Stimulated activated effector memory CD8-positive, alpha-beta T cell treated with anti-CD3 and anti-CD28 coated beads, Interleukin-12 subunit alpha, Interleukin-12 subunit beta, amount 100 ng/mL, for 72 hours (primary cell): ENCODE data around the gene REEP1.
"Not testable (repeated sequence)": the region's sequence is repeated elsewhere in the genome, so short reads cannot be mapped to it uniquely, and the experiment has no call there.

Source experiments
- ATAC-seq: fragments of 150-1000 bp; cut with Tn5 transposase; 2 replicates; pipeline ENCODE4 v1.10.0; 2021
- DNase-seq, 2 donors: peaks; one replicate each; pipeline ENCODE4 v3.0.0; 2021 to 2022; ENCODE audit warnings: low spot score in 2 of 2
- H3K27ac Mint-ChIP-seq: one replicate; pipeline ENCODE4 v1.8.0; 2022; ENCODE audit warnings: mild to moderate bottlenecking, mixed read lengths
- H3K36me3 Mint-ChIP-seq: one replicate; pipeline ENCODE4 v1.8.0; 2022; ENCODE audit warnings: mild to moderate bottlenecking, mixed read lengths
- H3K4me1 Mint-ChIP-seq: one replicate; pipeline ENCODE4 v1.8.0; 2022; ENCODE audit warnings: mixed read lengths
- H3K4me3 Mint-ChIP-seq: one replicate; pipeline ENCODE4 v1.8.0; 2022; ENCODE audit warnings: mild to moderate bottlenecking, mixed read lengths
- H3K9me3 Mint-ChIP-seq: one replicate; pipeline ENCODE4 v1.8.0; 2022; ENCODE audit warnings: mixed read lengths

Gene REEP1

GRCh38 chr2:86256300-86256699 is 81.1 kb downstream of the REEP1 start:
- Mint-ChIP-seq H3K4me1 (no peaks in the 10 kb centered on the region), H3K36me3 (no peaks in the 10 kb centered on the region), H3K9me3 (no peaks in the 10 kb centered on the region), H3K4me3 (no peak overlapping the region), H3K27ac (no peak overlapping the region)
- ATAC-seq (no peak), DNase-seq (no peak)

GRCh38 chr2:86254576-86255538 is 82.6 kb downstream of the REEP1 start:
- H3K9me3 Mint-ChIP-seq = no peaks in the 10 kb centered on the region
- no peak overlapping the region for H3K27ac Mint-ChIP-seq
- DNase-seq (no peak), ATAC-seq (no peak)
- H3K4me1 Mint-ChIP-seq = no peaks in the 10 kb centered on the region
- H3K36me3 Mint-ChIP-seq = no peaks in the 10 kb centered on the region
- H3K4me3 Mint-ChIP-seq = no peak overlapping the region

- Mint-ChIP-seq H3K27ac (no peak overlapping the region), H3K9me3 (no peaks in the 10 kb centered on the region), H3K4me1 (no peaks in the 10 kb centered on the region), H3K36me3 (no peaks in the 10 kb centered on the region), H3K4me3 (no peak overlapping the region)
- ATAC-seq (no peak), DNase-seq (no peak)
These were observed 84.0 kb downstream of the REEP1 start for GRCh38 chr2:86253424-86253823.

GRCh38 chr2:86251840-86252266 is 85.6 kb downstream of the REEP1 start:
- Mint-ChIP-seq H3K27ac (no peak overlapping the region), H3K36me3 (no peaks in the 10 kb centered on the region), H3K9me3 (no peaks in the 10 kb centered on the region), H3K4me3 (no peak overlapping the region), H3K4me1 (no peaks in the 10 kb centered on the region)
- ATAC-seq (no peak), DNase-seq (no peak)

- no peak overlapping the region for H3K27ac Mint-ChIP-seq
- H3K9me3 Mint-ChIP-seq = no peaks in the 10 kb centered on the region
- H3K36me3 Mint-ChIP-seq = no peaks in the 10 kb centered on the region
- no peak overlapping the region for H3K4me3 Mint-ChIP-seq
- DNase-seq (no peak), ATAC-seq (peak; percentile 59)
- no peaks in the 10 kb centered on the region for H3K4me1 Mint-ChIP-seq
These were observed 87.6 kb downstream of the REEP1 start for GRCh38 chr2:86249579-86250391.

- H3K4me3 Mint-ChIP-seq = no peak overlapping the region
- ATAC-seq (no peak), DNase-seq (no peak)
- H3K36me3 Mint-ChIP-seq = no peaks in the 10 kb centered on the region
- H3K9me3 Mint-ChIP-seq = no peaks in the 10 kb centered on the region
- no peak overlapping the region for H3K27ac Mint-ChIP-seq
- no peaks in the 10 kb centered on the region for H3K4me1 Mint-ChIP-seq
These were observed 88.2 kb downstream of the REEP1 start for GRCh38 chr2:86249176-86249575.

- H3K9me3 Mint-ChIP-seq, ATAC-seq, H3K4me3 Mint-ChIP-seq, H3K36me3 Mint-ChIP-seq, H3K4me1 Mint-ChIP-seq, DNase-seq, H3K27ac Mint-ChIP-seq: not testable (repeated sequence)
These were observed 92.2 kb downstream of the REEP1 start for GRCh38 chr2:86245222-86245621.

GRCh38 chr2:86244781-86245180 is 92.6 kb downstream of the REEP1 start:
- not testable (repeated sequence) for ATAC-seq, H3K4me1 Mint-ChIP-seq, H3K36me3 Mint-ChIP-seq, H3K4me3 Mint-ChIP-seq, H3K27ac Mint-ChIP-seq, H3K9me3 Mint-ChIP-seq, DNase-seq

GRCh38 chr2:86243950-86244733 is 93.3 kb downstream of the REEP1 start:
- Mint-ChIP-seq H3K4me3 (no peak overlapping the region), H3K36me3 (no peaks in the 10 kb centered on the region), H3K27ac (no peak overlapping the region), H3K4me1 (no peaks in the 10 kb centered on the region), H3K9me3 (no peaks in the 10 kb centered on the region)
- no peak for ATAC-seq
- no peak for DNase-seq

- no peaks in the 10 kb centered on the region for H3K9me3 Mint-ChIP-seq
- peaks cover 6% of the 10 kb centered on the region for H3K4me1 Mint-ChIP-seq
- DNase-seq = no peak
- ATAC-seq = no peak
- no peak overlapping the region for H3K27ac Mint-ChIP-seq
- H3K4me3 Mint-ChIP-seq = no peak overlapping the region
- H3K36me3 Mint-ChIP-seq = no peaks in the 10 kb centered on the region
These were observed 94.2 kb downstream of the REEP1 start for GRCh38 chr2:86243272-86243671.

- no peaks in the 10 kb centered on the region for H3K9me3 Mint-ChIP-seq
- no peak overlapping the region for H3K4me3 Mint-ChIP-seq
- H3K27ac Mint-ChIP-seq = no peak overlapping the region
- H3K36me3 Mint-ChIP-seq = no peaks in the 10 kb centered on the region
- ATAC-seq (no peak), DNase-seq (no peak)
- peaks cover 12% of the 10 kb centered on the region for H3K4me1 Mint-ChIP-seq
These were observed 95.8 kb downstream of the REEP1 start for GRCh38 chr2:86241611-86242010.

- H3K27ac Mint-ChIP-seq = no peak overlapping the region
These were observed 97.2 kb downstream of the REEP1 start for GRCh38 chr2:86240251-86240650.

GRCh38 chr2:86239745-86240144 is 97.7 kb downstream of the REEP1 start:
- Mint-ChIP-seq H3K4me1 (peaks cover 12% of the 10 kb centered on the region), H3K4me3 (no peak overlapping the region), H3K36me3 (no peaks in the 10 kb centered on the region), H3K9me3 (no peaks in the 10 kb centered on the region), H3K27ac (no peak overlapping the region)
- ATAC-seq = no peak
- DNase-seq = no peak

More at GRCh38 chr2:86240251-86240650, 97.2 kb downstream of the REEP1 start:
- ATAC-seq (no peak), DNase-seq (no peak)
- no peaks in the 10 kb centered on the region for H3K36me3 Mint-ChIP-seq
- peaks cover 12% of the 10 kb centered on the region for H3K4me1 Mint-ChIP-seq
- no peaks in the 10 kb centered on the region for H3K9me3 Mint-ChIP-seq
- H3K4me3 Mint-ChIP-seq = no peak overlapping the region

GRCh38 chr2:86239326-86239725 is 98.1 kb downstream of the REEP1 start:
- Mint-ChIP-seq H3K36me3 (no peaks in the 10 kb centered on the region), H3K4me1 (peaks cover 12% of the 10 kb centered on the region), H3K27ac (no peak overlapping the region), H3K9me3 (no peaks in the 10 kb centered on the region), H3K4me3 (no peak overlapping the region)
- DNase-seq (no peak), ATAC-seq (no peak)

GRCh38 chr2:86238354-86238753 is 99.1 kb downstream of the REEP1 start:
- peaks cover 12% of the 10 kb centered on the region for H3K4me1 Mint-ChIP-seq
- H3K36me3 Mint-ChIP-seq = no peaks in the 10 kb centered on the region
- H3K27ac Mint-ChIP-seq = peak overlapping the region; percentile 26
- H3K9me3 Mint-ChIP-seq = no peaks in the 10 kb centered on the region
- H3K4me3 Mint-ChIP-seq = peak overlapping the region; percentile 2
- ATAC-seq = peak; percentile 86
- no peak for DNase-seq
